ENCODE results near the gene KRT2.

The KRT2 gene

DNA sequence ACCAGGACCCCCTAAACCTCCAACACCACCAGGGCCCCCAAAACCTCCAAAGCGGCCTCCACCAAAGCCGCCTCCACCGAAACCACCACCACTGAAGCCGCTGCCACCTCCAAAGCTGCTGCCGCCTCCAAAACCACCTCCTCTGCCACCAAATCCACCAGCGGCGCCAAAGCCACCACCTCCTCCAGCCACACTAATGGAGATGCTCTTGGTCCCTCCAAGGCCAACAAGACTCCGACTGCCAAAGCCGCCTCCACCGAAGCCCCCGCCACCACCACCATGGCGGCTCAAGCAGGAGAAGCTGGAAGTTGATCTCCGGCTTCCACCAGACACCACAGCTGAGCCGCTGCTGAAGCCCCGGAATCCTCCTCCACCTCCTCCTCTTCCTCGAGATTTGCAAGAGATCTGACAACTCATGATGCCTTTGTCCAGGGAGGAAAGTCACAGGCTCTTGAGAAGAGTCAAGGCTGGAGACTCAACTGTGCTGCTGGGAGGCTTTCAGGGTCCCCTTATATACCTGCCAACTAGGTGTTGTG lies at the start of gene KRT2:
KRT2 (minus strand) TSS at position 486 of the 536 bp plus-strand sequence; CDS start at position 417, 69 bp downstream.
- DNase-seq (ENCODE audit: low read depth), result no peak
- TF ChIP-seq, protein P1, sequence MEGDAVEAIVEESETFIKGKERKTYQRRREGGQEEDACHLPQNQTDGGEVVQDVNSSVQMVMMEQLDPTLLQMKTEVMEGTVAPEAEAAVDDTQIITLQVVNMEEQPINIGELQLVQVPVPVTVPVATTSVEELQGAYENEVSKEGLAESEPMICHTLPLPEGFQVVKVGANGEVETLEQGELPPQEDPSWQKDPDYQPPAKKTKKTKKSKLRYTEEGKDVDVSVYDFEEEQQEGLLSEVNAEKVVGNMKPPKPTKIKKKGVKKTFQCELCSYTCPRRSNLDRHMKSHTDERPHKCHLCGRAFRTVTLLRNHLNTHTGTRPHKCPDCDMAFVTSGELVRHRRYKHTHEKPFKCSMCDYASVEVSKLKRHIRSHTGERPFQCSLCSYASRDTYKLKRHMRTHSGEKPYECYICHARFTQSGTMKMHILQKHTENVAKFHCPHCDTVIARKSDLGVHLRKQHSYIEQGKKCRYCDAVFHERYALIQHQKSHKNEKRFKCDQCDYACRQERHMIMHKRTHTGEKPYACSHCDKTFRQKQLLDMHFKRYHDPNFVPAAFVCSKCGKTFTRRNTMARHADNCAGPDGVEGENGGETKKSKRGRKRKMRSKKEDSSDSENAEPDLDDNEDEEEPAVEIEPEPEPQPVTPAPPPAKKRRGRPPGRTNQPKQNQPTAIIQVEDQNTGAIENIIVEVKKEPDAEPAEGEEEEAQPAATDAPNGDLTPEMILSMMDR (conservative IDR thresholded peaks at IDR 0.05; ENCODE audit: low read depth, low read length), result no peak
- H3K4me3 ChIP-seq (ENCODE audit: low read depth, low read length), result no peak within 1 kb of the TSS

DNA sequence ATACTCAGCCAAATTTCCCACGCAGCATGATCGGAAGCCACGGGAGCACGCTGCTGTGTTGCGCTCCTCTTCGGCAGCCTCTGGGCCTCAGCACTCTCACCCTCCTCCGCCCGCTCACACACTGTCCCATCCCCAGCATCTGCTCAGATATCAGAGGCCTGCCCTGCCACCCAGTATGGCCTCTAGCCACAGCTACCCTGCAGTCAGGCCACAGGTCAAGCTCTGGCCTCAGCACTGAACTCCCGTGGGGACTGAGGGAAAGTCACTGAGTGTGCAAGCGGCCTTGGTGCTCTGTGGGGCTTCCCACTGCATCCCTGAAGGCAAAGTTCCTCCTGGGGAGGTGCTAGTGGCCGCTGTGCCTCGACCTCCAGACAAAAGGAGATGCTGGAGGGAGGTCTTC lies 49.3 kb upstream of the KRT2 start:
- no peak overlapping the region for H3K4me3 ChIP-seq (ENCODE audit: low read depth, low read length)
- TF ChIP-seq, protein P1 (conservative IDR thresholded peaks at IDR 0.05; ENCODE audit: low read depth, low read length), result no peak
- DNase-seq (ENCODE audit: low read depth), result no peak

DNA sequence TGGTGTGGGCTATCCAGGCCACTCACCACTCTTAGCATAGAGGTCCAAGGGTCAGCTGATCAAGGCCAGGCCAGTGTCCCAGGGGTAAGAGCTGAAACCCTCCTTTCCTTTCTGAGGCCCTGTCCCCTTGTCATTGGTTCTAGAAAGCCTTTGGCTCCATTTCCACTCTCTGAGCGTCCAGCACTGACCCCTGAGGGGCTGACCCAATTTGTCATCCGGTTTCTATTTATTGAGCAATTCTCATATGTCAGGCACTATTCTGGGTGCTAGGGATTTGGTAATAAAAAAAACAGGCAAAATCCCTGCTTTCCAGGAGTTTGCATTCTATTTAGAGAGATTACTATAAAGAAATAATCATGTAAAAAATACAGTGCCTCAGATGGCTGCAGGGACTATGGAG lies 47.9 kb upstream of the KRT2 start:
- TF ChIP-seq, protein P1 (conservative IDR thresholded peaks at IDR 0.05; ENCODE audit: low read depth, low read length), result no peak
- DNase-seq (ENCODE audit: low read depth), result no peak
- no peak overlapping the region for H3K4me3 ChIP-seq (ENCODE audit: low read depth, low read length)

DNA sequence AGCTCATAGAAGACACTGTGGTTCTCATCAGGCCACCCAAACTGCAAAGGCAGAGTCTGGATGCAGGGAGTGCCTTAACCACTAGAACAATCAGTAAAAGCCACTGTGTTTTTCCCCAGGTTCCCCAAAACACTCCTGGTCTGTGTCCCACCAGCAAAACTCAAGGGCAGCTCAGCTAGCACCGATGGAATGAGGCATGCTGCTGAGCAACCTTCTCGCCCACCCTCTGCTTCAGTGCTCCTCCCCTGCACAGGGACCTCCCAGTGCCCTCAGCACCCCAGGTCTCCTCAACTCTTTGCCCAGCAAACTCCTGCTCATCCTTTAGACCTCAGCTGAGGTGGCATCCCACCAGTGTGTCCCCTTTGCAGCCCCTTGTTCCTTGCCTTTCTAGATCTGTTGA lies 47.4 kb upstream of the KRT2 start:
- H3K4me3 ChIP-seq (ENCODE audit: low read depth, low read length), result no peak overlapping the region
- TF ChIP-seq, protein P1 (conservative IDR thresholded peaks at IDR 0.05; ENCODE audit: low read depth, low read length), result no peak
- no peak for DNase-seq (ENCODE audit: low read depth)

DNA sequence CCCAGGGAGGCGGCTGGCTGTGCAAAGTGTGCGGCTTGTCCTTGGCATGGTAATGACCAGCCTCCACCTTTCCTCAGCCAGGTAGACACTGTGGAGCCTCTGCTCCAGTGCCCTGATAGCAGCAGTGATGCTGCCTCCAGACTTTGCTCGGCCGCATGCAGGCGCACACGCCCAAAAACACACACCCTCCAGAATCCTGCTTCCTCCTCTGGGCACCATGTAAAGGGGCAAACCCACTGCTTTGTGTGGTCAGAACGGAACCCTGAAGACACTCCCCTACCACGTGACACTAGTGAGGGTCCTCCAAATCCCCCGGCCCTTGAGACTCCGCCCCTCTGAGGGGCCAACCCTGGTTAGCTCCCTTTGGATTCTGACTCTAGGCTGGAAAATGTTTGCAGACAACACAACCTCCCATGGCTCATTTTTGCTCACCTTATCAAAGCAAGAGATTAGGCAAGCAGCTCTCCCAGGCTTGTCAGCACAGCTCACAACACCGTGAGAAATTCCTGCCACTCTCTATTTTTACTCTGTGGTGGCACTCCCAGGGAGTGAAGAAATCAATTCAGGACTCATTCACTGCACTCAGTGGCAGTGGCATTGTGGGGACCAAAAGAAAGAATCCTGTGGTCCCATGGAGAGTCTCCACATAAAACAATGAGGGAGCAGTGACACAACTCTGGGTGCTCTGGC lies 46.8 kb upstream of the KRT2 start:
- TF ChIP-seq, protein P1 (conservative IDR thresholded peaks at IDR 0.05; ENCODE audit: low read depth, low read length), result no peak
- no peak for DNase-seq (ENCODE audit: low read depth)

DNA sequence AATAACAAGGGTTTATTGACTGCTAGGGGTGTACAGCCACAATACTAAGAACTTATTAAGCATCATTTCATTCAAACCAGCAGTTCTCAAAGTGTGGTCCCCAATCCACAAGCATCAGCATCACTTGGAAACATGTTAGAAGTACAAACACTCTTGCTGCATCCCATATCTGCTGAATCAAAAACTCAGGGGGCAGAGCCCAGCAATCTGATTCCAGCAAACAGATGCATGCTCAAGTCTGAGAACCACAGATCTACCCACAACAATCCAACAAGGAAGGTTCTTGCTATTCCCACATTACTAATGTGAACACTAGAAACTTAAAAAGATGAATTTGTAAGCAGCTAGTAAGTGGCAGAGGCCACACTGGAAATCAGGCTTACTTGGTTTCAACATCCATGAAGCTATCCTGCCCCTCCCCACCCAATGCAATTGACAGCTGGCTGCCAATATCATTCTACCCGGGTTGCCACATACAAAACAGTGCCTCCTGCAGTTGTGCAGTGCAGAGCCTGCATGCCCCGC lies 45.1 kb upstream of the KRT2 start:
- DNase-seq (ENCODE audit: low read depth), result no peak
- no peak overlapping the region for H3K4me3 ChIP-seq (ENCODE audit: low read depth, low read length)
- TF ChIP-seq, protein P1 (conservative IDR thresholded peaks at IDR 0.05; ENCODE audit: low read depth, low read length), result no peak

More for the DNA sequence above, 46.8 kb upstream of the KRT2 start:
- H3K4me3 ChIP-seq (ENCODE audit: low read depth, low read length), result no peak overlapping the region

DNA sequence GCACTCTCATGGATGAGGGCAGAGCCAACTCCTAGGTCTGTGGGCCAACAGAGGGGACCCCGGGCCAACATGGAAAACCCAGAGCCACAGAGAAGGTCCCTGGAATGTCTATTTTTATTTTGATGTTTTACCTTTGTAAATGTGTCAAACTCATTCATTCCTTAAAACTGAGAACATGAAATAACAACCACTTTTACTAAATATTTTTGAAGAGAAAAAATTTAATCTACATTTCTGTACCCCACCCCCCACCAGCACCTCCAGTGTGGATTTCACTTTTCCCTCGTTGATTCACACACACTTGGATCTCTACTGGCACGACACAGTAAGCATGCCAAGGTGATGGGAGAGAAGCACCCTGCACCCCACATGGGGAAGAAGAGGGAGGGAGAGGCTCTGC lies 44.6 kb upstream of the KRT2 start:
- DNase-seq (ENCODE audit: low read depth), result no peak
- TF ChIP-seq, protein P1 (conservative IDR thresholded peaks at IDR 0.05; ENCODE audit: low read depth, low read length), result no peak
- H3K4me3 ChIP-seq (ENCODE audit: low read depth, low read length), result no peak overlapping the region
